ENCODE measurements around the gene ITPRID2. TPM values are rescaled to one million over a fixed set of nuclear protein-coding genes. Genes with fewer than 3 reads are reported as not detected.
"Not testable (repeated sequence)": the region's sequence is repeated elsewhere in the genome, so short reads cannot be mapped to it uniquely, and the experiment has no call there.

The ITPRID2 gene
- total and polyA plus RNA-seq, 2 experiments from 2014 or later = 15.9 to 66.5 TPM

DNA sequence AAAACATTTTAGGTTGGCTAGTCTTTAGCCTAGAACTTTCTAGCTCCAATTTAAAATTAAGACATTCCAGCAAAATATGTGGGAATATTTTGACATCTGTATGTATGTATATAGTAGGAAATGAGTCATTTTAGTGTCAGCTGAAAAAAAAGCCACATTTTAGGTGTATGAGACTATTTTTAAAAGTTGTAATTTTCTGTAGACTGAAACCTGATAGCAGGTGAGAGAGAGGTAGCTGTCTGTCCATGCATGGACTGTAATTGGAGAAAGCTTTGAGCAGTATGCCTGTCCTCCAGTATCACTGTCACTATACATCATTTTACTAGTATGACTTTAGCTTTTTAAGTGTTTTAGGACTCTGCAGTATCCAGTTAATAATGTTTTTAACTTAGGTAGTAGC lies 68.0 kb downstream of the ITPRID2 start:
- no peaks in the 10 kb centered on the region for H3K9me3 ChIP-seq (ENCODE audit: low read depth)
- TF ChIP-seq, protein P1, sequence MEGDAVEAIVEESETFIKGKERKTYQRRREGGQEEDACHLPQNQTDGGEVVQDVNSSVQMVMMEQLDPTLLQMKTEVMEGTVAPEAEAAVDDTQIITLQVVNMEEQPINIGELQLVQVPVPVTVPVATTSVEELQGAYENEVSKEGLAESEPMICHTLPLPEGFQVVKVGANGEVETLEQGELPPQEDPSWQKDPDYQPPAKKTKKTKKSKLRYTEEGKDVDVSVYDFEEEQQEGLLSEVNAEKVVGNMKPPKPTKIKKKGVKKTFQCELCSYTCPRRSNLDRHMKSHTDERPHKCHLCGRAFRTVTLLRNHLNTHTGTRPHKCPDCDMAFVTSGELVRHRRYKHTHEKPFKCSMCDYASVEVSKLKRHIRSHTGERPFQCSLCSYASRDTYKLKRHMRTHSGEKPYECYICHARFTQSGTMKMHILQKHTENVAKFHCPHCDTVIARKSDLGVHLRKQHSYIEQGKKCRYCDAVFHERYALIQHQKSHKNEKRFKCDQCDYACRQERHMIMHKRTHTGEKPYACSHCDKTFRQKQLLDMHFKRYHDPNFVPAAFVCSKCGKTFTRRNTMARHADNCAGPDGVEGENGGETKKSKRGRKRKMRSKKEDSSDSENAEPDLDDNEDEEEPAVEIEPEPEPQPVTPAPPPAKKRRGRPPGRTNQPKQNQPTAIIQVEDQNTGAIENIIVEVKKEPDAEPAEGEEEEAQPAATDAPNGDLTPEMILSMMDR (IDR thresholded peaks at IDR 0.05; ENCODE audit: low read depth, low read length) = no peak
- no peak for DNase-seq (ENCODE audit: low read depth in 1 of 2, low spot score in 1 of 2)
- H3K4me3 ChIP-seq = no peak overlapping the region
- H3K27me3 ChIP-seq = no peaks in the 10 kb centered on the region
- no peak overlapping the region for H3K27ac ChIP-seq
- H3K4me1 ChIP-seq (ENCODE audit: low read depth) = no peaks in the 10 kb centered on the region
- no peaks in the 10 kb centered on the region for H3K36me3 ChIP-seq

DNA sequence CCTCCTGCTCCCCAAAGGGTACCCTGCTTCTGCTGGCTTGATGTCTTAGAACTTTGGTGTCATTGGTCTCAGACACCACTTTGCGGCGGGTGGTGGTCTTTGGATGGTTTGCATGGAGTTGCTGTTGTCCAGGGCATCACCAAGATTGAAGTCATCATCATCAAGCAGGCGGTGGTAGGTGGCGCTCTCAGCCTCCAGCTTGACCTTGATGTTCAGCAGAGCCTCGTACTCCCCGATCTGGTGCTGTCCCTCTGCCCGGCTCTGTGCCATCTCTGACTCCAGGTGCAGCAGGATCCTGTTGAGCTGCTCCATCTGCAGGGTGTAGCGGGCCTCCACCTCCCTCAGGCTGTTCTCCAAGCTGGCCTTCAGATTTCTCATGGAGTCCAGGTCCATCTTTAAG lies 69.6 kb downstream of the ITPRID2 start:
- not testable (repeated sequence) for H3K27me3 ChIP-seq; H3K4me1 ChIP-seq (ENCODE audit: low read depth); H3K9me3 ChIP-seq (ENCODE audit: low read depth); H3K27ac ChIP-seq; H3K36me3 ChIP-seq; H3K4me3 ChIP-seq; DNase-seq (ENCODE audit: low read depth in 1 of 2, low spot score in 1 of 2)

DNA sequence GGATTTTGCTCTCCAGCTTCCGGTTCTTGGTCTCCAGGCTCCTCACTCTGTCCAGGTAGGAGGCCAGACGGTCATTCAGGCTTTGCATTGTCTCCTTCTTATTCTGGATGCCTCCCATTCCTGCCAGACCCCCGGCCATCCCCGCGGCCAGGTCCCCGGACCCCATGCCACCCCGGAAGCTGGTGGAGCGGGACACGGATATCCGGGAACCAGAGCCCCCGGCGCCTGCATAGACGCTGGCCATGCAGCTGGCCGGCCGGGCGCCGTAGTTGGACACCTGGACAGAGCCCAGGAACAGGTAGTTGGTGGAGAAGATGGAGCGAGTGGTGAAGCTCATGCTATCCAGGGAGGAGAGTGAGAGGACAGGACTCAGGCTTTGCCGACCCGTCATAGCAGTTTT lies 70.6 kb downstream of the ITPRID2 start:
- DNase-seq (ENCODE audit: low read depth in 1 of 2, low spot score in 1 of 2) = no peak
- H3K36me3 ChIP-seq = no peaks in the 10 kb centered on the region
- no peaks in the 10 kb centered on the region for H3K4me1 ChIP-seq (ENCODE audit: low read depth)
- H3K9me3 ChIP-seq (ENCODE audit: low read depth) = no peaks in the 10 kb centered on the region
- no peak overlapping the region for H3K27ac ChIP-seq
- TF ChIP-seq, protein P1 (IDR thresholded peaks at IDR 0.05; ENCODE audit: low read depth, low read length) = no peak
- no peak overlapping the region for H3K4me3 ChIP-seq
- H3K27me3 ChIP-seq = no peaks in the 10 kb centered on the region

DNA sequence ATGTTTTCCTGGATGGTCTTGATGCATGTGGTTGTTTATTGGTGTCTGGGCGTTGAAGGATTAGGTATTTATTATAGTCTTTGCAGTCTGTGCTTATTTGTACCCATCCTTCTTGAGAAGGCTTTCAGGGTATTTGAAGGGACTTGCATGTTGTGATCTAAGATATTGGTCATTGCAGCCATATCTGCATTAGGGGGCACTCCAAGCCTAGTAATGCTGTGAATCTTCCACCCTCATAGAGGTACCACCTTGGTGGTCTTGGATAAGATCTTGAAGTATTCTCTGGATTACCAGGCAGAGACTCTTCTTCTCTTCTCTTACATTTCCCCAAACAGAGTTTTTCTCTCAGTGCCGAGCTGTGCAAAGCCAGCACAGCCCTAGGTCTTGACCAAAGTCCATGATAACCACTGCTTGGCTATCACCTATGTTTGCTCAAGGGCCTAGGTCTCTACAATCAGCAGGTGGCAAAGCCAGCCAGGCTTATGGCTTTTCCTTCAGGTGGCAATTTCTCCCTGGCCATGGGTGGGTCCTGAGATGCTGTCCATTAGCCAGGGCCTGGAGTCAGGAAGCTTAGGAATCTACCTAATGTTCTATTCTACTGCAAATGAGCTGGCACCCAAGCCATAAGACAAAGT lies 78.7 kb downstream of the ITPRID2 start:
- DNase-seq (ENCODE audit: low read depth in 1 of 2, low spot score in 1 of 2) = no peak
- H3K27me3 ChIP-seq = no peaks in the 10 kb centered on the region
- TF ChIP-seq, protein P1 (IDR thresholded peaks at IDR 0.05; ENCODE audit: low read depth, low read length) = no peak
- H3K9me3 ChIP-seq (ENCODE audit: low read depth) = no peaks in the 10 kb centered on the region
- H3K36me3 ChIP-seq = no peaks in the 10 kb centered on the region
- no peak overlapping the region for H3K27ac ChIP-seq
- H3K4me1 ChIP-seq (ENCODE audit: low read depth) = no peaks in the 10 kb centered on the region
- no peak overlapping the region for H3K4me3 ChIP-seq

DNA sequence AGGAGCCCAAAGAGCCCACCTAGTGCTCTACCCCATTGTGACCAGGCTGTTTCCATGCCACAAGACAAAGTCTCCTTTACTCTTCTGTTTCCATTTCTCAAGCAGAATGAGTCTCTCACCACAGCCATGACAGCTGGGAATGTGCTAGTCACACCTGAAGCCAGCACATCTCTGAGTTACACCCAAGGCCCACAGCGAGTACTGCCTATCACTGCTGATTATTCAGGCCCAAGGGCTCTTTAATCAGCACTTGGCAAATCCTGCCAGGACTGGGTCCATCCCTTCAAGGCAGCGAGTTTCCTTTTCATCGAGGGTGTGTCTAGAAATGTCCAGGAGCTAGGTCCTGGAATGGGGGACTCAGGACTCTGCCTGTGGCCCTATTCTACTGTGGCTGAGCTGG lies 79.5 kb downstream of the ITPRID2 start:
- H3K4me3 ChIP-seq = no peak overlapping the region
- H3K9me3 ChIP-seq (ENCODE audit: low read depth) = no peaks in the 10 kb centered on the region
- TF ChIP-seq, protein P1 (IDR thresholded peaks at IDR 0.05; ENCODE audit: low read depth, low read length) = no peak
- no peaks in the 10 kb centered on the region for H3K36me3 ChIP-seq
- H3K27me3 ChIP-seq = no peaks in the 10 kb centered on the region
- H3K4me1 ChIP-seq (ENCODE audit: low read depth) = no peaks in the 10 kb centered on the region
- DNase-seq (ENCODE audit: low read depth in 1 of 2, low spot score in 1 of 2) = no peak
- no peak overlapping the region for H3K27ac ChIP-seq

DNA sequence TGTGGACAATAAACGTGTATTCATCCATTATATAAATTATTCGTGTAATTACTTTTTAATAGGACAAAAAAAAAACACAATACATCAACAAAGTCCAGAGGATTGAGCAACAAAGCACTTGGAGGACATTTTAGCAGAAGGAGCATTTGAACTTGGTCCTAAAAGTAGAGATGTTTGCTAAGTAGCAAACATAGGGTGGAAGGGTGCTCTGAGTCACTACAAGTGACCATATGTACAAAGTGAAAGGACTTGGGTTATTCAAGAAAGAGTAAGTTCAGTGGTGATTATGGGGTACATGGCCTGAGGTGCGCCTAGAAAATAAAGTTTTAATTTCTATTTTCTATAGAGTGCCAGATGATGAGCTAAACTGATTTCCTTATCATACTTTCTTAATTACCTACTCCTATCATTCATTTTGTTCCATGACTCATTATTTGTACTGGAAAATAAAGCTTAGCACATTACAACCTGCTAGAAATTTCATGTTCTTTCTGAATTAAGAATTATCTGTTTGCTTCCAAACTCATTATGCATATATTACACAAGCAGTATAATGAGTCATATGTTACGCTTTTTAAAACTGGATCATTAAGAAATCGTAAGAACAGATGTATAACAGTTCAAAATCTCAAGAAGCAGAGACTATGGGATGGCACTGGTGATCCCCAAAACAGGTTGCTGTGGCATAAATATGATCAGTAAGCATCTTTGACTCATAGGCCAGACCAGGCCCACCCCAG lies 81.1 kb downstream of the ITPRID2 start:
- no peak overlapping the region for H3K27ac ChIP-seq

More for the DNA sequence above, 81.1 kb downstream of the ITPRID2 start:
- Histone ChIP-seq H3K27me3 (no peaks in the 10 kb centered on the region), H3K4me1 (ENCODE audit: low read depth) (no peaks in the 10 kb centered on the region), H3K9me3 (ENCODE audit: low read depth) (no peaks in the 10 kb centered on the region), H3K4me3 (no peak overlapping the region), H3K36me3 (no peaks in the 10 kb centered on the region)
- TF ChIP-seq, protein P1 (IDR thresholded peaks at IDR 0.05; ENCODE audit: low read depth, low read length) = no peak
- peak in 1 of 2 donors; percentile 12 for DNase-seq (ENCODE audit: low read depth in 1 of 2, low spot score in 1 of 2)

All from cardiac muscle cell (in vitro differentiated cells and primary cell).